GM18868 (cell line): ENCODE data around the gene OR8B12.

Experiments used
- ATAC-seq: cut with Tn5 transposase; IDR thresholded peaks from one replicate; pipeline ENCODE4 v1.9.1; 2021; ENCODE audit warnings: mild to moderate bottlenecking, moderate library complexity; ENCODE audit not compliant: unreplicated experiment

Gene OR8B12, protein sequence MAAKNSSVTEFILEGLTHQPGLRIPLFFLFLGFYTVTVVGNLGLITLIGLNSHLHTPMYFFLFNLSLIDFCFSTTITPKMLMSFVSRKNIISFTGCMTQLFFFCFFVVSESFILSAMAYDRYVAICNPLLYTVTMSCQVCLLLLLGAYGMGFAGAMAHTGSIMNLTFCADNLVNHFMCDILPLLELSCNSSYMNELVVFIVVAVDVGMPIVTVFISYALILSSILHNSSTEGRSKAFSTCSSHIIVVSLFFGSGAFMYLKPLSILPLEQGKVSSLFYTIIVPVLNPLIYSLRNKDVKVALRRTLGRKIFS

GRCh38 chr11:124543554-124543953 is at the start of gene OR8B12:
TSS of gene OR8B12 (minus strand) at chr11:124543654. CDS start at chr11:124543654, 0 bp downstream.
- no peak for ATAC-seq

DNA sequence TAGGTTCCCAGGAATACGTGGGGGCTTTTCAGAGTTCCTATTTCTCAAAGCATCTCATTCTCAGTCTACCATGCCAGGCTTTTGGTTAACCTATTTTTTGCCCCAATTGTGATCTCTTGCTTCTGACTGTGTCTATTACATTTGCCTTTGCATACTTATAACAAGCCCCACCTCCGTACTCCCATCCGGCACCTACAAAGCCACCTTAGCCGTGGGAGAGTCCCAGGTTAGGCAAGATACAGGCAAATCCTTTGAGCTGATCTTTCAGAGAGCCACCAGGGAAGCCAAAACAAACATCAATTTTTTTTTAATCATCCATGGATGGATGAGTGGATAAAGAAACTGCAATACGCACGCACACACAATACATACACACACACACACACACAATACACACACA is 49.2 kb upstream of the OR8B12 start:
- no peak for ATAC-seq

- ATAC-seq, result no peak
Observed at GRCh38 chr11:124591430-124591829, 48.0 kb upstream of the OR8B12 start.

GRCh38 chr11:124586238-124586860 is 42.9 kb upstream of the OR8B12 start:
- ATAC-seq, result no peak

DNA sequence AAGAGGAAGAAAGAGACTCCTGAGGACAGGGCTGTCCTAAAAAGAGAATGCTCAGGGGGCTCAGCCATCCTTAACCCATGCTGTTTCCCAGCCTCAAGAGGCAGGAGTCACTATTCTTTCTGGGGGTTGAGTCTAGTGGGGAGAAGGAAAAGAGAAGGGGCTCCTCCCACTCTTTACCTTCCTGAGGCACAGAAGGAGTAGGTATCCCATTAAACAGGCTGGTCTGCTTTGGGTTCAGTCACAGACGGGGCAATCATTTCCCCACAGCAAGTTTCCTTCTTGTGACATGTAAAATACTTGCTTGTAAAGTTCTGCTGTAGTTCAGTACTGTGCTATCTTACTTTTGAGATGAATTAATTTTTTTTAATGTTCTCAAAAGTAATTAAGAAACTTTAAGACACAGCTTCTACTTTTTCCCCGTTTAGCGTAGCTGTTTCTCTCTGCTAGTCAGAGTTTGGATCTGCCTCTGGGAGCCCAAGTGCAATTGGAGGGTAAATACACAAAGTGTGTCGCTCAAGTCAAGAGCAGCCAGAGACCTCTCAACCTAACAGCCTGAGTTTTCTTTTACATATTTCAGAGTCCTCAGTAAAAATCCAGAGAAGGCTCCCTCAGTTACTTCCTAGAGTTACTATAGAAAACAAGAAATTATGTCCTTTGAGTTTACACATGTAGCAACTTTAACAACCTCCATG is 41.4 kb upstream of the OR8B12 start:
- no peak for ATAC-seq

DNA sequence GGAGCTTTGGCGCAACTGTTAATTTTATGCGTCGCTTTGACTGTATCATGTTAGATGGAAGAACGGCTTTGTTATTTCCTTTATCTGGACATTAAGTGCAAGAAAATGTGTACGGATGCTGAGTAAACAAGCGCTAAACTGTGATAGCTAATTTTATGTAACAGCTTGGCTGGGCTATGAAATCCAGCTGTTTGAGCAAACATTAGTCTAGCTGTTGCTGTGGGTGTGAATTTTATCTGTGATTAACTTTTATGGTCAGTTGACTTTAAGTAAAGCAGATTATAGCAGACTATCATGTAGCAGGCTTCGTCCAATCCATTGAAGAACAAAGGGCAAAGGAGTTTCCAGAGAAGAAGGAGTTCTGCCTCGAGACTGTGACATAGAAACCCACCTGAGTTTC is 40.3 kb upstream of the OR8B12 start:
- ATAC-seq, result no peak

DNA sequence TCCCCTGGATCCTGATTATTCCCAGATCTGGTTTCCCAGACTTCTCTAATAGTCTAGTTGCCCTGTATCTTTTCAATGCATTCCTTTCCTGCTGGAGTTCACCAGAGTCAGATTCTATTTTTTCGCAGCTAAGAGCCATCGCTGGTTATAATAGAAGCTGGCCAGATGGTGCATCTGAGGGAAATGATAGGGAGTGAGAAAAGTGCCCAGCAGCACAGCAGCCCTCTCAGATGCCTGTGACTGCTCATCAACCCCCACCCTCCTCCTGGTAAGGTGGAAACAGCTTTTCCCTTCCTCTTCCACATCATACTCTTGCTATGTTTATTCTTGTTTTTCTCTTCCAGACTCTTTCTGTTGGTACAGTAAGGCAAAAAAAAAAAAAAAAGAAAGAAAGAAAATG is 39.1 kb upstream of the OR8B12 start:
- no peak for ATAC-seq

GRCh38 chr11:124581817-124582216 is 38.4 kb upstream of the OR8B12 start:
- no peak for ATAC-seq

DNA sequence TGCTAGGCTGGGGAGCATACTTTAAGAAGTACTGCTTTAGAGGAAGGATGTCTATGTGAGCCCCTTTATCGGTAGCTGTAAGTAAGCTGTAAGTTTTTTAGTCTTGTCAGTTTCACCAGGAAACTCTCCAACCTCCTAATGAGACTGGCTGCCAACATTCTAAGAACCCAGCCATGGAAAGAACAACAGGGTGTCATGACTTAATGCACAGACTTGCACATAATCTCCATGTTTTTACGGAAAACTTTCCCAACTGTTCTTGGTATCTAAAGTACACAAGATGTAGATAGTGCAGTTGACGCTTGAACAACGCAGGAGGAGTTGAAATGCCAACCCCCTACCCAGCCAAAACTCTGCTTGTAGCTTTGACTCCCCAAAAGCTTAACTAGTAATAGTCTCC is 35.3 kb upstream of the OR8B12 start:
- ATAC-seq, result no peak

DNA sequence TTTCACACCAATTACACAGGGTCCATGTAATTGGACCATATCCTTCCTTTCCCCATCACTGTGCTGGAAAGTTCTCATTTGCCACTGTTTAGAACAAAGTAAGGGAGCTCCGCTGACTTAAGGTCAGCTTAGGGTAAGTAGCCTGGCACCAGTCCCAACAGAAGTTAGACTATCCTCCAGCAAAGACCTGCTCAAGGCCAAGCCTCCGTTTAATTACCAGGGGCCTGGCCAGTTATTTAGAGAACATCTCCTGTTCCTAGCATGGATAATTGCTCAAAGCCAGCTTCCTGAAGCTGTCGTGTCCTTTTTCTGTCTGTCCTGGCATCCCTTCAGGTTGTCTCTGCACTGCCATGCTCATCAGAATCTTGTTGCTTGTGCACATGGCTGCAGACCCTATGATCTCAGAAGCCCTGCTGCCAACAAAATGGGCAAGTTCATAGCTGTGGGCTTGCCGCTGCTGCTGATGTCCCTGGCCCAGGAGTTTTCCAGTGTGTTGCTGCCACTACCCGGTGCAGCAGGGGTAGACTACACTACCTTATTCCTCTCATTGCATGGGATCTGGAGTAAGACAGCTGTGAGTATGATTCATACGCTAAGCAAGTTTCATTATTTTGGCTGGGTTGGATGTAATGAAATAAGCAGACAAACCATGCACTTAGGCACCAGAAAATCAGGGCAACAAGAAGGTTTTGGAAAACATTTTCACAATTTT is 34.4 kb upstream of the OR8B12 start:
- ATAC-seq, result no peak

DNA sequence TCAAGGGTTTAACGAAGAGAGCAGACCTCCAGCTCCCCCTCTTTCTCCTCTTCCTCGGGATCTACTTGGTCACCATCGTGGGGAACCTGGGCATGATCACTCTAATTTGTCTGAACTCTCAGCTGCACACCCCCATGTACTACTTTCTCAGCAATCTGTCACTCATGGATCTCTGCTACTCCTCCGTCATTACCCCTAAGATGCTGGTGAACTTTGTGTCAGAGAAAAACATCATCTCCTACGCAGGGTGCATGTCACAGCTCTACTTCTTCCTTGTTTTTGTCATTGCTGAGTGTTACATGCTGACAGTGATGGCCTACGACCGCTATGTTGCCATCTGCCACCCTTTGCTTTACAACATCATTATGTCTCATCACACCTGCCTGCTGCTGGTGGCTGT is 26.7 kb upstream of the OR8B12 start:
- no peak for ATAC-seq

GRCh38 chr11:124569697-124570096 is 26.2 kb upstream of the OR8B12 start, which contains the start of gene OR8A1:
TSS of gene OR8A1 (plus strand) at chr11:124569997. CDS start at chr11:124570120, 123 bp downstream.
- no peak for ATAC-seq

GRCh38 chr11:124556828-124557227 is 13.4 kb upstream of the OR8B12 start:
- ATAC-seq, result no peak

- no peak for ATAC-seq
Observed at GRCh38 chr11:124551987-124552386, 8.5 kb upstream of the OR8B12 start.

DNA sequence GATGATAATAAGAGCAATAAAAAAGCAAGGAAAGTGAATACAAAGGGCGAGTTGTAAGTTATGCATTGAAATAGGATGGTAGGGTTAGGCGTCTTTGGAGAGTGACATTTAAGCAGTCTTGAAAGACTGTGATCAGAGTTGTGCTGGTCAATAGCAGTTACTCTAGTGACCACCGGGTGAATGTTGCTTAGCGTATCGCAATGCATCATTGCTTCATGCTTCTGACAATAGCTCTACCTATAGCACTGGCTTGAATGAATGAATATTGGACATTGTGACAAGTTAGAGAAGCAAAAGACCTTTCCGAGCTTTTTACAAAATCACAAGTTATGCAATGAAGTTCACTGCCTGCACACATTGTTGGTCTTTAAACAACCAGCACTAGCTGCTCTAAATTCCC is 7.7 kb upstream of the OR8B12 start:
- ATAC-seq, result no peak

DNA sequence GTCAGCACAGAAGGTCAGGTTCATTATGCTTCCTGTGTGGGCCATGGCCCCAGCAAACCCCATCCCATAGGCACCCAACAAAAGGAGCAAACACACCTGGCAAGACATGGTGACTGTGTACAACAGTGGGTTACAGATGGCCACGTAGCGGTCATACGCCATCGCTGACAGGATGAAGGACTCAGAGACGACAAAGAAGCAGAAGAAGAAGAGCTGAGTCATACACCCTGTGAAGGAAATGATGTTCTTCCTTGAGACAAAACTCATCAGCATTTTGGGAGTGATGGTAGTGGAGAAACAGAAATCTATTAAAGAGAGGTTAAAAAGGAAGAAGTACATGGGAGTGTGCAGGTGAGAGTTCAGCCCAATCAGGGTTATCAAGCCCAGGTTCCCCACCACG is 309 bp downstream of the OR8B12 start:
- no peak for ATAC-seq

- no peak for ATAC-seq
Observed at GRCh38 chr11:124541204-124541603, 2.2 kb downstream of the OR8B12 start.

- ATAC-seq, result no peak
Observed at GRCh38 chr11:124538019-124538418, 5.4 kb downstream of the OR8B12 start.

GRCh38 chr11:124536520-124536919 is 6.9 kb downstream of the OR8B12 start:
- ATAC-seq, result no peak

- ATAC-seq, result no peak
Observed at GRCh38 chr11:124535552-124536232, 7.8 kb downstream of the OR8B12 start.

DNA sequence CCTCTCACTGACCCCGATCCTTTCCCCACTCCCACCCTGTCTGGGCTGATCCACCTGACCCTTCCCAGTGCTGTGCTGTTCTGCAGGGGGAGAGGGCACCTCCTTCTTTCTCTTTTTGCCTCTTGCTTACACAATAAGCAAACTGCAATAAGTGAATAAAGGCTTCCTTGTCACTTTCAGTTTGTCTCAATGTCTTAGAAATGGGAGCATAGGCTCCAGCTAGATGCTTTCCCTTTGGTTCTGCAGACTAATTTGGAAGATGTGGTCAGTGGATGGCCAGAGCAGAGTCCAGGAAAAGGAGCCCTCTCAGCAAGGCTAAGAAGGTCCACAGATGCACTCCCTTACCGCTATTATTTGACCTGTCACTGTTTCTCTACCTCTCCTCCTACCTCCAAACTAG is 9.4 kb downstream of the OR8B12 start:
- no peak for ATAC-seq
